ENCODE results near the gene A2ML1. TPM values are rescaled to one million over a fixed set of nuclear protein-coding genes. Genes with fewer than 3 reads are reported as not detected.
A peak's percentile ranks its signal among the peaks of the same experiment; 100 is the strongest.
"Not testable (repeated sequence)": the region's sequence is repeated elsewhere in the genome, so short reads cannot be mapped to it uniquely, and the experiment has no call there.

The A2ML1 gene
- total and polyA plus RNA-seq, 2 experiments from 2014 or later, result not detected

- Histone ChIP-seq H3K4me3 (no peak overlapping the region), H3K9me3 (ENCODE audit: low read depth) (no peaks in the 10 kb centered on the region), H3K79me2 (ENCODE audit: insufficient read depth) (no peaks in the 10 kb centered on the region), H3K4me2 (ENCODE audit: unreplicated experiment) (no peak overlapping the region), H3K9ac (no peak overlapping the region), H3F3A (ENCODE audit: insufficient read depth) (no peaks in the 10 kb centered on the region), H3K27me3 (replicated peaks; ENCODE audit: insufficient read depth) (no peaks in the 10 kb centered on the region), H2AFZ (no peak overlapping the region), H4K20me1 (ENCODE audit: insufficient read depth) (no peaks in the 10 kb centered on the region), H3K9me2 (ENCODE audit: insufficient read depth) (no peaks in the 10 kb centered on the region), H3K36me3 (ENCODE audit: low read depth) (no peaks in the 10 kb centered on the region), H3K27ac (no peak overlapping the region), H3K4me1 (ENCODE audit: insufficient read depth) (peaks cover 12% of the 10 kb centered on the region; the same call in 1 of the 2 replicates)
- in situ Hi-C loops (cut with MboI), result no loop called here
- WGBS, 2 experiments (ENCODE audit: low coverage in 1 of 2, low lambda C conversion rate in 2 of 2, missing lambda C conversion rate in 2 of 2), result 69 to 70% methylated on average over 5 of the region's 5 CpGs
- TF ChIP-seq EZH2phosphoT487 (IDR thresholded peaks at IDR 0.05; ENCODE audit: insufficient read depth, low read depth) (no peak), EZH2 (IDR thresholded peaks at IDR 0.05; ENCODE audit: insufficient read depth, poor library complexity, severe bottlenecking) (no peak)
- DNase-seq, result no peak
These were observed 87.3 kb downstream of the A2ML1 start for GRCh38 chr12:8909752-8910151.

- in situ Hi-C loops (cut with MboI), result no loop called here
- Histone ChIP-seq H3K79me2 (ENCODE audit: insufficient read depth) (peaks cover 13% of the 10 kb centered on the region), H3F3A (ENCODE audit: insufficient read depth) (no peaks in the 10 kb centered on the region), H3K9me3 (ENCODE audit: low read depth) (no peaks in the 10 kb centered on the region), H3K4me3 (no peak overlapping the region), H2AFZ (no peak overlapping the region), H3K9me2 (ENCODE audit: insufficient read depth) (no peaks in the 10 kb centered on the region), H3K36me3 (ENCODE audit: low read depth) (no peaks in the 10 kb centered on the region), H3K4me1 (ENCODE audit: insufficient read depth) (peaks cover 20% of the 10 kb centered on the region; the same call in 1 of the 2 replicates), H3K27ac (no peak overlapping the region), H3K4me2 (ENCODE audit: unreplicated experiment) (no peak overlapping the region), H4K20me1 (ENCODE audit: insufficient read depth) (no peaks in the 10 kb centered on the region), H3K27me3 (replicated peaks; ENCODE audit: insufficient read depth) (no peaks in the 10 kb centered on the region), H3K9ac (no peak overlapping the region)
- 63 to 66% methylated on average over 3 of the region's 3 CpGs for WGBS, 2 experiments (ENCODE audit: low coverage in 1 of 2, low lambda C conversion rate in 2 of 2, missing lambda C conversion rate in 2 of 2)
- DNase-seq, result no peak
- no peak for TF ChIP-seq EZH2phosphoT487 (IDR thresholded peaks at IDR 0.05; ENCODE audit: insufficient read depth, low read depth)
- TF ChIP-seq EZH2 (IDR thresholded peaks at IDR 0.05; ENCODE audit: insufficient read depth, poor library complexity, severe bottlenecking), result no peak
These were observed 89.3 kb downstream of the A2ML1 start for GRCh38 chr12:8911606-8912268.

DNA sequence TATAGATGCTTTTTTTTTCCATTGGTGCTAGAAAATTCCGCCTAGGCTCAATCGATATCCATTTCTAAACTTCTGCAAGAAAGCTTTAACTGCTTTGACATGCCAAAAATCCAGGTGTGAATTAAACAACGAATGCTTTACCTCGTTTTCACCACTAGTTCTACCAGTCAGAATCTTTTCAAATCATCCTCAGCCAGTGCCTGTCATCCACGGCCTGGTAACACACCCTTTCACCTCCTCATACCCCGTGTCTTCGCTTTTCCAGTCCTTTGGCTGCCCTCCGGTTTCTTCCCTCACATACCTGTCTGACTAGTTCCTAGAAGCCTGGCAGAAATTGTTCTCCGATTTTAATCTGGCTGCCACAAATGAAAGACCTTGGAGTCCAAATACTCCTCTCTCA, 90.5 kb downstream of the A2ML1 start:
- Histone ChIP-seq H3K9me2 (ENCODE audit: insufficient read depth) (no peaks in the 10 kb centered on the region), H3K79me2 (ENCODE audit: insufficient read depth) (peaks cover 13% of the 10 kb centered on the region), H3K4me1 (ENCODE audit: insufficient read depth) (peaks cover 20% of the 10 kb centered on the region; the same call in 1 of the 2 replicates), H3K9me3 (ENCODE audit: low read depth) (no peaks in the 10 kb centered on the region), H3K27me3 (replicated peaks; ENCODE audit: insufficient read depth) (no peaks in the 10 kb centered on the region), H3K4me3 (peak overlapping the region; percentile 82; the same call in 1 of the 2 replicates), H3K27ac (0 out of 2 replicates have a peak overlapping the region, but pooled peaks have one; percentile 63), H3K4me2 (ENCODE audit: unreplicated experiment) (peak overlapping the region; percentile 89), H3F3A (ENCODE audit: insufficient read depth) (no peaks in the 10 kb centered on the region), H3K36me3 (ENCODE audit: low read depth) (no peaks in the 10 kb centered on the region), H3K9ac (peak overlapping the region; percentile 77), H4K20me1 (ENCODE audit: insufficient read depth) (no peaks in the 10 kb centered on the region), H2AFZ (peak overlapping the region; percentile 93)
- no peak for TF ChIP-seq EZH2 (IDR thresholded peaks at IDR 0.05; ENCODE audit: insufficient read depth, poor library complexity, severe bottlenecking)
- no peak for TF ChIP-seq EZH2phosphoT487 (IDR thresholded peaks at IDR 0.05; ENCODE audit: insufficient read depth, low read depth)
- DNase-seq, result peak; percentile 22
- in situ Hi-C loops (cut with MboI), result no loop called here
- 41 to 49% methylated on average over 9 of the region's 9 CpGs for WGBS, 2 experiments (ENCODE audit: low coverage in 1 of 2, low lambda C conversion rate in 2 of 2, missing lambda C conversion rate in 2 of 2)

GRCh38 chr12:8913702-8914032, 91.2 kb downstream of the A2ML1 start:
- Histone ChIP-seq H3K27ac (peak overlapping the region; percentile 63), H4K20me1 (ENCODE audit: insufficient read depth) (no peaks in the 10 kb centered on the region), H3K9me3 (ENCODE audit: low read depth) (no peaks in the 10 kb centered on the region), H3K79me2 (ENCODE audit: insufficient read depth) (peaks cover 13% of the 10 kb centered on the region), H3K36me3 (ENCODE audit: low read depth) (no peaks in the 10 kb centered on the region), H3K9me2 (ENCODE audit: insufficient read depth) (no peaks in the 10 kb centered on the region), H3K4me1 (ENCODE audit: insufficient read depth) (peaks cover 20% of the 10 kb centered on the region; the same call in 1 of the 2 replicates), H3K9ac (peak overlapping the region; percentile 77), H3K27me3 (replicated peaks; ENCODE audit: insufficient read depth) (no peaks in the 10 kb centered on the region), H2AFZ (peak overlapping the region; percentile 93), H3F3A (ENCODE audit: insufficient read depth) (no peaks in the 10 kb centered on the region), H3K4me2 (ENCODE audit: unreplicated experiment) (peak overlapping the region; percentile 89), H3K4me3 (peak overlapping the region; percentile 82)
- peak; percentile 39 for DNase-seq
- TF ChIP-seq EZH2phosphoT487 (IDR thresholded peaks at IDR 0.05; ENCODE audit: insufficient read depth, low read depth), result no peak
- no peak for TF ChIP-seq EZH2 (IDR thresholded peaks at IDR 0.05; ENCODE audit: insufficient read depth, poor library complexity, severe bottlenecking)
- in situ Hi-C loops (cut with MboI), result no loop called here
- WGBS, 2 experiments (ENCODE audit: low coverage in 1 of 2, low lambda C conversion rate in 2 of 2, missing lambda C conversion rate in 2 of 2), result 10 to 14% methylated on average over 6 of the region's 6 CpGs

- Histone ChIP-seq H3K27ac (peak within 1 kb of the TSS; percentile 63), H3K4me1 (ENCODE audit: insufficient read depth) (peaks cover 20% of the 10 kb centered on the region; the same call in 1 of the 2 replicates), H3K9ac (peak within 1 kb of the TSS; percentile 77), H2AFZ (peak within 1 kb of the TSS; percentile 93), H3K4me2 (ENCODE audit: unreplicated experiment) (peak within 1 kb of the TSS; percentile 92), H3K4me3 (peak within 1 kb of the TSS; percentile 82), H3K79me2 (ENCODE audit: insufficient read depth) (peaks cover 13% of the 10 kb centered on the region)
- 2 to 3% methylated on average over 10 to 28 of the region's 57 CpGs for WGBS, 2 experiments (ENCODE audit: low coverage in 1 of 2, low lambda C conversion rate in 2 of 2, missing lambda C conversion rate in 2 of 2)
- H3K9me3 ChIP-seq (ENCODE audit: low read depth); H3F3A ChIP-seq (ENCODE audit: insufficient read depth); H3K9me2 ChIP-seq (ENCODE audit: insufficient read depth); in situ Hi-C loops (cut with MboI); H3K27me3 ChIP-seq (replicated peaks; ENCODE audit: insufficient read depth); H4K20me1 ChIP-seq (ENCODE audit: insufficient read depth); H3K36me3 ChIP-seq (ENCODE audit: low read depth): not testable (repeated sequence)
- DNase-seq, result peak; percentile 83
These were observed 91.8 kb downstream of the A2ML1 start, which contains the start of gene PHC1 for GRCh38 chr12:8914033-8914715. Gene PHC1 (plus strand): TSS chr12:8914509. CDS start chr12:8917678, 3,169 bp downstream.

Measured in GM23248 (cell line).